ENCODE results near the gene EIF2S2. TPM values are rescaled to one million over a fixed set of nuclear protein-coding genes. Genes with fewer than 3 reads are reported as not detected.

Gene EIF2S2
- total and polyA plus RNA-seq, 8 donors, result 14.3 to 52.3 (median 24.9) TPM

DNA sequence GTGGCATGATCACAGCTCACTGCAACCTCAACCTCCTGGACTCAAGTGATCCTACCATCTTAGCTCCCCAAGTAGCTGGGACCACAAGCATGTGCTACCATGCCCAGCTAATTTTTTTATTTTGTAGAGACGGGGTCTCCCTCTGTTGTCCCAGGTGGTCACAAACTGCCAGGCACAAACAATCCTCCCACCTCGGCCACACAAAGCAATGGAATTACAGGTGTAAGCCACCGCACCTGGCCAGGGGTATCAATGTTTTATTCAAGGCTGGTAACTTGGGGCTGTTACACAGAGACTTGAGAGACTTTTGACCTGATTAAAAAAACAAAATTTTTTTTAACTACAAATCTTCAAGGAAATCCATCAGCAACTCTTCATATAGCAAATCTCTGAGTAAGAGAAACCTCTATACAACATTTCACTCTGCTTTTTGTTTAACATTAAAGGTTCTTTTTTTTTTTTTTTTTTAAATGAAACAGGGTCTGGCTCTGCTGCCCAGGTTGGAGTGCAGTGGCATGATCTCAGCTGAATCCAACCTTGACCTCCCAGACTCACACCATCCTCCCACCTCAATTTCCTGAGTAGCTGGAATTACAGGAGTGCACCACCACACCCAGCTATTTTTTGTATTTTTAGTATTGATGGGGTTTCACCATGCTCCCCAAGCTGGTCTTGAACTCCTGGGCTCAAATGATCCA lies 5.9 kb downstream of the EIF2S2 start:
- 80 to 85% methylated on average over 3 of the region's 3 CpGs for WGBS, 2 donors
- peaks cover 3 to 35% (median 18%) of the 10 kb centered on the region in 3 donors for H3K36me3 ChIP-seq
- no peak for FAIRE-seq

GRCh38 chr20:34104059-34104458 lies 8.0 kb downstream of the EIF2S2 start:
- Histone ChIP-seq H3K36me3 (peaks cover 3 to 35% (median 24%) of the 10 kb centered on the region in 3 donors), H3K4me1 (peaks cover 0 to 21% (median 18%) of the 10 kb centered on the region in 3 donors), H3K27ac (no peak overlapping the region), H3K4me3 (no peak overlapping the region), H3K27me3 (no peaks in the 10 kb centered on the region), H3K9me3 (no peaks in the 10 kb centered on the region)
- no peak for FAIRE-seq
- intact Hi-C loops (cut with DNase I), result no loop called here
- no peak for DNase-seq
- WGBS, 2 donors, result 95 to 99% methylated on average over 3 of the region's 3 CpGs
- TF ChIP-seq, protein P1, sequence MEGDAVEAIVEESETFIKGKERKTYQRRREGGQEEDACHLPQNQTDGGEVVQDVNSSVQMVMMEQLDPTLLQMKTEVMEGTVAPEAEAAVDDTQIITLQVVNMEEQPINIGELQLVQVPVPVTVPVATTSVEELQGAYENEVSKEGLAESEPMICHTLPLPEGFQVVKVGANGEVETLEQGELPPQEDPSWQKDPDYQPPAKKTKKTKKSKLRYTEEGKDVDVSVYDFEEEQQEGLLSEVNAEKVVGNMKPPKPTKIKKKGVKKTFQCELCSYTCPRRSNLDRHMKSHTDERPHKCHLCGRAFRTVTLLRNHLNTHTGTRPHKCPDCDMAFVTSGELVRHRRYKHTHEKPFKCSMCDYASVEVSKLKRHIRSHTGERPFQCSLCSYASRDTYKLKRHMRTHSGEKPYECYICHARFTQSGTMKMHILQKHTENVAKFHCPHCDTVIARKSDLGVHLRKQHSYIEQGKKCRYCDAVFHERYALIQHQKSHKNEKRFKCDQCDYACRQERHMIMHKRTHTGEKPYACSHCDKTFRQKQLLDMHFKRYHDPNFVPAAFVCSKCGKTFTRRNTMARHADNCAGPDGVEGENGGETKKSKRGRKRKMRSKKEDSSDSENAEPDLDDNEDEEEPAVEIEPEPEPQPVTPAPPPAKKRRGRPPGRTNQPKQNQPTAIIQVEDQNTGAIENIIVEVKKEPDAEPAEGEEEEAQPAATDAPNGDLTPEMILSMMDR (IDR thresholded peaks at IDR 0.05), result no peak
- ATAC-seq, result no peak

More for the DNA sequence above, 5.9 kb downstream of the EIF2S2 start:
- TF ChIP-seq, protein P1 (IDR thresholded peaks at IDR 0.05), result no peak
- no peak overlapping the region for H3K4me3 ChIP-seq
- ATAC-seq, result no peak
- intact Hi-C loops (cut with DNase I), result no loop called here
- H3K4me1 ChIP-seq, result peaks cover 11 to 36% (median 26%) of the 10 kb centered on the region in 3 donors
- H3K27ac ChIP-seq, result no peak overlapping the region
- no peak for DNase-seq
- H3K9me3 ChIP-seq, result no peaks in the 10 kb centered on the region
- no peaks in the 10 kb centered on the region for H3K27me3 ChIP-seq

GRCh38 chr20:34102342-34102741 lies 9.7 kb downstream of the EIF2S2 start:
- Histone ChIP-seq H3K27ac (no peak overlapping the region), H3K36me3 (peaks cover 3 to 42% (median 39%) of the 10 kb centered on the region in 3 donors), H3K9me3 (no peaks in the 10 kb centered on the region), H3K4me1 (peaks cover 0 to 5% (median 4%) of the 10 kb centered on the region in 3 donors), H3K4me3 (no peak overlapping the region), H3K27me3 (no peaks in the 10 kb centered on the region)
- DNase-seq, result no peak
- 95 to 96% methylated on average over 2 of the region's 2 CpGs for WGBS, 2 donors
- FAIRE-seq, result no peak
- ATAC-seq, result no peak
- TF ChIP-seq, protein P1 (IDR thresholded peaks at IDR 0.05), result no peak
- intact Hi-C loops (cut with DNase I), result no loop called here

DNA sequence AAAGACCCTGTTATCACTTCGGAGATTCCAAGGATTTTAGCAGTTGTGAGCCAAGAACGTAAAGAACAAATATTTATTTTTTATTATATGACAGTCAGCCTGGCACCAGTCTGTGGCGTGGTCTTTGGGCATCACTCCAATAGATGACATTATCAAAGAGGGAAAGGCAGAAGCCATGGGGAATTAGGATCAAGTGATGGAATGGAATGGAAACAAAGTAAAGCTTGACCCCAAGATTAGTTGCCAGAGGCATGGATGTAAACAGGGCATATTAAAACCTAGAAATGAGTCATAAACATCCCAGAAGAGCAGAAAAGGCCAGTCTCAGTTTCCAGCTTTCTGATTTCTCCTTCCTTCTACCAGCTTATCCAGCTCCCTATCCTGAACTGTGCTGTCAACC lies 11.5 kb downstream of the EIF2S2 start:
- no peak for FAIRE-seq
- DNase-seq, result no peak
- H3K36me3 ChIP-seq, result peaks cover 3 to 60% (median 46%) of the 10 kb centered on the region in 3 donors
- no peaks in the 10 kb centered on the region for H3K9me3 ChIP-seq
- WGBS, 2 donors, result 30 to 44% methylated on average over 3 of the region's 3 CpGs
- no peak overlapping the region for H3K4me3 ChIP-seq
- TF ChIP-seq, protein P1 (IDR thresholded peaks at IDR 0.05), result no peak
- no peaks in the 10 kb centered on the region for H3K4me1 ChIP-seq
- no peak overlapping the region for H3K27ac ChIP-seq
- H3K27me3 ChIP-seq, result no peaks in the 10 kb centered on the region
- intact Hi-C loops (cut with DNase I), result no loop called here
- ATAC-seq, result no peak

GRCh38 chr20:34099675-34100074 lies 12.4 kb downstream of the EIF2S2 start:
- Histone ChIP-seq H3K4me3 (no peak overlapping the region), H3K27ac (no peak overlapping the region), H3K27me3 (no peaks in the 10 kb centered on the region), H3K36me3 (peaks cover 3 to 62% (median 50%) of the 10 kb centered on the region in 3 donors), H3K9me3 (no peaks in the 10 kb centered on the region), H3K4me1 (no peaks in the 10 kb centered on the region)
- WGBS, 2 donors, result 75% methylated on average over 5 of the region's 5 CpGs
- intact Hi-C loops (cut with DNase I), result no loop called here
- no peak for ATAC-seq
- FAIRE-seq, result no peak
- no peak for DNase-seq
- TF ChIP-seq, protein P1 (IDR thresholded peaks at IDR 0.05), result no peak

Measured in pancreas (tissue), 10 donors.